Measurements from ENCODE around the gene TMEM18. TPM values are rescaled to one million over a fixed set of nuclear protein-coding genes. Genes with fewer than 3 reads are reported as not detected.

The TMEM18 gene
- total RNA-seq, 1 donor from 2014 or later = 23.3 TPM

GRCh38 chr2:675051-675450 is 2.2 kb downstream of the TMEM18 start:
- no peak overlapping the region for H3K27ac ChIP-seq
- intact Hi-C loops (cut with DNase I) = no loop called here
- DNase-seq (no peak), ATAC-seq (no peak)
- peaks cover 16% of the 10 kb centered on the region for H3K4me1 ChIP-seq
- H3K36me3 ChIP-seq = peaks cover 36% of the 10 kb centered on the region
- TF ChIP-seq CTCF (IDR thresholded peaks at IDR 0.05) = no peak
- no peak overlapping the region for H3K4me3 ChIP-seq
- no peaks in the 10 kb centered on the region for H3K9me3 ChIP-seq
- H3K27me3 ChIP-seq (ENCODE audit: low read depth) = no peaks in the 10 kb centered on the region

GRCh38 chr2:674321-674985 is 2.8 kb downstream of the TMEM18 start:
- ATAC-seq (no peak), DNase-seq (no peak)
- peaks cover 16% of the 10 kb centered on the region for H3K4me1 ChIP-seq
- peaks cover 42% of the 10 kb centered on the region for H3K36me3 ChIP-seq
- H3K4me3 ChIP-seq = no peak overlapping the region
- H3K9me3 ChIP-seq = no peaks in the 10 kb centered on the region
- H3K27me3 ChIP-seq (ENCODE audit: low read depth) = no peaks in the 10 kb centered on the region
- H3K27ac ChIP-seq = no peak overlapping the region
- TF ChIP-seq CTCF (IDR thresholded peaks at IDR 0.05) = no peak
- intact Hi-C loops (cut with DNase I) = no loop called here

GRCh38 chr2:673615-674320 is 3.4 kb downstream of the TMEM18 start:
- DNase-seq (no peak), ATAC-seq (no peak)
- H3K27me3 ChIP-seq (ENCODE audit: low read depth) = no peaks in the 10 kb centered on the region
- H3K36me3 ChIP-seq = peaks cover 49% of the 10 kb centered on the region
- no peak overlapping the region for H3K4me3 ChIP-seq
- no peak for TF ChIP-seq CTCF (IDR thresholded peaks at IDR 0.05)
- intact Hi-C loops (cut with DNase I) = no loop called here
- peaks cover 16% of the 10 kb centered on the region for H3K4me1 ChIP-seq
- no peaks in the 10 kb centered on the region for H3K9me3 ChIP-seq
- H3K27ac ChIP-seq = no peak overlapping the region

- peaks cover 57% of the 10 kb centered on the region for H3K36me3 ChIP-seq
- H3K4me1 ChIP-seq = peaks cover 14% of the 10 kb centered on the region
- intact Hi-C loops (cut with DNase I) = no loop called here
- H3K27me3 ChIP-seq (ENCODE audit: low read depth) = no peaks in the 10 kb centered on the region
- H3K4me3 ChIP-seq = no peak overlapping the region
- no peaks in the 10 kb centered on the region for H3K9me3 ChIP-seq
- DNase-seq (no peak), ATAC-seq (no peak)
- TF ChIP-seq CTCF (IDR thresholded peaks at IDR 0.05) = no peak
- H3K27ac ChIP-seq = no peak overlapping the region
Observed at GRCh38 chr2:673016-673415, 4.2 kb downstream of the TMEM18 start.

GRCh38 chr2:672606-672905 is 4.7 kb downstream of the TMEM18 start:
- Histone ChIP-seq H3K27ac (no peak overlapping the region), H3K9me3 (no peaks in the 10 kb centered on the region), H3K4me3 (no peak overlapping the region), H3K27me3 (ENCODE audit: low read depth) (no peaks in the 10 kb centered on the region), H3K4me1 (peaks cover 10% of the 10 kb centered on the region), H3K36me3 (peaks cover 61% of the 10 kb centered on the region)
- intact Hi-C loops (cut with DNase I) = no loop called here
- ATAC-seq (no peak), DNase-seq (no peak)
- TF ChIP-seq CTCF (IDR thresholded peaks at IDR 0.05) = no peak
